Neural cell (in vitro differentiated cells): ENCODE measurements around the gene IL13RA1. TPM values are rescaled to one million over a fixed set of nuclear protein-coding genes. Genes with fewer than 3 reads are reported as not detected.

Experiments
- H2AFZ ChIP-seq: fragments of 200-600, 300-800 bp; sonication (generic), shearing (Covaris generic); 2 replicates; pipeline ENCODE4 v1.6.0; 2014; ENCODE audit warnings: low read depth, mild to moderate bottlenecking, antibody characterized with exemption, low read length, moderate library complexity
- H3F3A ChIP-seq: fragments of 200-600 bp; shearing (Covaris generic); 2 replicates; pipeline ENCODE4 v1.6.1; 2016; ENCODE audit warnings: mild to moderate bottlenecking, moderate library complexity, mixed read lengths, antibody characterized with exemption, low read length; ENCODE audit not compliant: insufficient read depth, poor library complexity, severe bottlenecking
- H3K27ac ChIP-seq: fragments of 200-600, 300-800 bp; sonication (generic), shearing (Covaris generic); 2 replicates; pipeline ENCODE4 v1.5.1; 2014; ENCODE audit warnings: mild to moderate bottlenecking, low read length, moderate library complexity
- H3K27me3 ChIP-seq: fragments of 300-800, 200-600 bp; sonication (generic), shearing (Covaris generic); 2 replicates; pipeline ENCODE4 v1.6.0; 2014; ENCODE audit warnings: mild to moderate bottlenecking, low read depth, low read length, moderate library complexity; ENCODE audit not compliant: insufficient read depth
- H3K36me3 ChIP-seq: fragments of 300-800, 200-600 bp; sonication (generic), shearing (Covaris generic); 2 replicates; pipeline ENCODE4 v1.5.1; 2014; ENCODE audit warnings: mild to moderate bottlenecking, antibody characterized with exemption, low read length, moderate library complexity; ENCODE audit not compliant: insufficient read depth
- H3K4me2 ChIP-seq: fragments of 300-800, 200-600 bp; sonication (generic), shearing (Covaris generic); 2 replicates; pipeline ENCODE4 v1.6.0; 2014; ENCODE audit warnings: mild to moderate bottlenecking, low read length
- H3K4me3 ChIP-seq: fragments of 300-800, 200-600 bp; sonication (generic), shearing (Covaris generic); 2 replicates; pipeline ENCODE4 v1.5.1; 2014; ENCODE audit warnings: mild to moderate bottlenecking, low read length, moderate library complexity
- H3K79me2 ChIP-seq: fragments of 200-600 bp; shearing (Covaris generic); replicated peaks from 2 replicates; pipeline ENCODE4 v1.6.0; 2014; ENCODE audit warnings: mild to moderate bottlenecking, low read length, moderate library complexity; ENCODE audit not compliant: insufficient read depth
- H3K9ac ChIP-seq: fragments of 300-800, 200-600 bp; sonication (generic), shearing (Covaris generic); 2 replicates; pipeline ENCODE4 v1.6.1; 2016; ENCODE audit warnings: mild to moderate bottlenecking, low read length, mixed read lengths
- H3K9me2 ChIP-seq: fragments of 200-600 bp; shearing (Covaris generic); 2 replicates; pipeline ENCODE4 v1.6.1; 2016; ENCODE audit warnings: mild to moderate bottlenecking, low read length, mixed read lengths; ENCODE audit not compliant: insufficient read depth
- H3K9me3 ChIP-seq: fragments of 200-600, 300-800 bp; sonication (generic), shearing (Covaris generic); 2 replicates; pipeline ENCODE4 v1.6.1; 2016; ENCODE audit warnings: mild to moderate bottlenecking, mixed run types, low read length, moderate library complexity, mixed read lengths
- H4K20me1 ChIP-seq: fragments of 200-600 bp; shearing (Covaris generic); 2 replicates; pipeline ENCODE4 v1.6.1; 2016; ENCODE audit warnings: mild to moderate bottlenecking, mixed run types; ENCODE audit not compliant: insufficient read depth
- EP300 ChIP-seq: fragments of 450-650 bp; conservative IDR thresholded peaks from 2 replicates; pipeline ENCODE4 v1.6.1; 2014; ENCODE audit warnings: antibody characterized with exemption, mild to moderate bottlenecking, moderate library complexity; ENCODE audit not compliant: poor library complexity, severe bottlenecking
- EZH2 ChIP-seq: fragments of 200-600, 300-800 bp; shearing (Covaris generic), sonication (generic); IDR thresholded peaks from 2 replicates; pipeline ENCODE4 v1.6.1; 2014; ENCODE audit warnings: antibody characterized with exemption, low read length, borderline replicate concordance, mild to moderate bottlenecking; ENCODE audit not compliant: insufficient read depth, poor library complexity, severe bottlenecking
- MXI1 ChIP-seq: fragments of 450-650 bp; conservative IDR thresholded peaks from 2 replicates; pipeline ENCODE4 v1.6.1; 2014; ENCODE audit warnings: antibody characterized with exemption, mild to moderate bottlenecking; ENCODE audit not compliant: poor library complexity, severe bottlenecking
- POLR2AphosphoS5 ChIP-seq: IDR thresholded peaks from 2 replicates; pipeline ENCODE4 v1.6.1; 2012
- RAD21 ChIP-seq: fragments of 450-650 bp; conservative IDR thresholded peaks from 2 replicates; pipeline ENCODE4 v1.6.1; 2014; ENCODE audit warnings: antibody characterized with exemption, mild to moderate bottlenecking, moderate library complexity
- SMC3 ChIP-seq: fragments of 450-650 bp; conservative IDR thresholded peaks from 2 replicates; pipeline ENCODE4 v1.6.1; 2014; ENCODE audit warnings: antibody characterized with exemption, mild to moderate bottlenecking, moderate library complexity; ENCODE audit not compliant: poor library complexity
- TAF1 ChIP-seq: IDR thresholded peaks from 2 replicates; pipeline ENCODE4 v1.6.1; 2012; ENCODE audit warnings: low read depth
- polyA plus RNA-seq: library from polyadenylated mRNA; depleted of rRNA; stranded (reverse); fragments of >200 nt; gene quantifications from 2 replicates; pipeline ENCODE4 v1.2.3, GENCODE V29; 2014
- TF ChIP-seq, protein P1 (sequence below): IDR thresholded peaks from 2 replicates; pipeline ENCODE4 v1.6.1; 2012; ENCODE audit warnings: borderline replicate concordance
- TF ChIP-seq, protein P2 (sequence below): fragments of 450-650 bp; IDR thresholded peaks from 2 replicates; pipeline ENCODE4 v1.5.1; 2014; ENCODE audit warnings: antibody characterized with exemption, mild to moderate bottlenecking, moderate library complexity; ENCODE audit not compliant: poor library complexity, severe bottlenecking

IL13RA1 gene
- polyA plus RNA-seq, 1 donor from 2014 or later, result 0.30 TPM

DNA sequence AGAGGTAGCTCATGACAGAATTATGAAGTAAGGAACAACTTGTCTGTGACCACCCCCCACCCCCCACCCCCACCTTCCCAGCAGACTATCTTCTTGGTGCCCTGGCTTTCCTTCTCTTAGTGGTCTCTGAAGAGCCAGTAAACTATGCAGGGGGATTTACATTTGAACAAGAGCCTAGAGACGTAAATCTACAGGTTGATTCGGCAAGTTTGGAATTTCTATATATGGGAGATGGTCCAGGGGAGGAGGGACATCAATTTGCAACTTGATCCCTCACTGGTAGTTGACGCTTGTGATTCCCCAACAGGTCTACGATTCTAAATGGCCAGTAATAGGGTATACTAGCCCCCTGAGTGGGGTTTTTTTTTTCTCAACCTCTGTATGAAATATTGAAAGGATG is 36.7 kb downstream of the IL13RA1 start:
- no peak overlapping the region for H3K4me3 ChIP-seq
- no peaks in the 10 kb centered on the region for H3K79me2 ChIP-seq
- H4K20me1 ChIP-seq, result no peaks in the 10 kb centered on the region
- H3K36me3 ChIP-seq, result no peaks in the 10 kb centered on the region
- no peak overlapping the region for H3K9ac ChIP-seq
- no peak overlapping the region for H3K4me2 ChIP-seq
- H3K27me3 ChIP-seq, result no peaks in the 10 kb centered on the region
- H3F3A ChIP-seq, result no peaks in the 10 kb centered on the region
- no peak overlapping the region for H2AFZ ChIP-seq
- H3K27ac ChIP-seq, result no peak overlapping the region
- H3K9me3 ChIP-seq, result no peaks in the 10 kb centered on the region
- H3K9me2 ChIP-seq, result no peaks in the 10 kb centered on the region
- TF ChIP-seq SMC3, result no peak
- TF ChIP-seq, protein P1, sequence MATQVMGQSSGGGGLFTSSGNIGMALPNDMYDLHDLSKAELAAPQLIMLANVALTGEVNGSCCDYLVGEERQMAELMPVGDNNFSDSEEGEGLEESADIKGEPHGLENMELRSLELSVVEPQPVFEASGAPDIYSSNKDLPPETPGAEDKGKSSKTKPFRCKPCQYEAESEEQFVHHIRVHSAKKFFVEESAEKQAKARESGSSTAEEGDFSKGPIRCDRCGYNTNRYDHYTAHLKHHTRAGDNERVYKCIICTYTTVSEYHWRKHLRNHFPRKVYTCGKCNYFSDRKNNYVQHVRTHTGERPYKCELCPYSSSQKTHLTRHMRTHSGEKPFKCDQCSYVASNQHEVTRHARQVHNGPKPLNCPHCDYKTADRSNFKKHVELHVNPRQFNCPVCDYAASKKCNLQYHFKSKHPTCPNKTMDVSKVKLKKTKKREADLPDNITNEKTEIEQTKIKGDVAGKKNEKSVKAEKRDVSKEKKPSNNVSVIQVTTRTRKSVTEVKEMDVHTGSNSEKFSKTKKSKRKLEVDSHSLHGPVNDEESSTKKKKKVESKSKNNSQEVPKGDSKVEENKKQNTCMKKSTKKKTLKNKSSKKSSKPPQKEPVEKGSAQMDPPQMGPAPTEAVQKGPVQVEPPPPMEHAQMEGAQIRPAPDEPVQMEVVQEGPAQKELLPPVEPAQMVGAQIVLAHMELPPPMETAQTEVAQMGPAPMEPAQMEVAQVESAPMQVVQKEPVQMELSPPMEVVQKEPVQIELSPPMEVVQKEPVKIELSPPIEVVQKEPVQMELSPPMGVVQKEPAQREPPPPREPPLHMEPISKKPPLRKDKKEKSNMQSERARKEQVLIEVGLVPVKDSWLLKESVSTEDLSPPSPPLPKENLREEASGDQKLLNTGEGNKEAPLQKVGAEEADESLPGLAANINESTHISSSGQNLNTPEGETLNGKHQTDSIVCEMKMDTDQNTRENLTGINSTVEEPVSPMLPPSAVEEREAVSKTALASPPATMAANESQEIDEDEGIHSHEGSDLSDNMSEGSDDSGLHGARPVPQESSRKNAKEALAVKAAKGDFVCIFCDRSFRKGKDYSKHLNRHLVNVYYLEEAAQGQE, result no peak
- no peak for TF ChIP-seq EP300
- TF ChIP-seq MXI1, result no peak
- no peak for TF ChIP-seq RAD21

- Histone ChIP-seq H3K4me2 (no peak overlapping the region), H3K36me3 (no peaks in the 10 kb centered on the region), H3K9ac (no peak overlapping the region), H2AFZ (no peak overlapping the region), H3K27ac (no peak overlapping the region), H3K4me3 (no peak overlapping the region), H3K79me2 (no peaks in the 10 kb centered on the region), H4K20me1 (no peaks in the 10 kb centered on the region), H3F3A (no peaks in the 10 kb centered on the region), H3K9me2 (no peaks in the 10 kb centered on the region), H3K27me3 (no peaks in the 10 kb centered on the region), H3K9me3 (no peaks in the 10 kb centered on the region)
- TF ChIP-seq MXI1, result no peak
- TF ChIP-seq TAF1, result no peak
- no peak for TF ChIP-seq RAD21
- TF ChIP-seq EZH2, result no peak
- TF ChIP-seq POLR2AphosphoS5, result no peak
- no peak for TF ChIP-seq SMC3
- TF ChIP-seq, protein P1, result no peak
- no peak for TF ChIP-seq EP300
- TF ChIP-seq, protein P2, sequence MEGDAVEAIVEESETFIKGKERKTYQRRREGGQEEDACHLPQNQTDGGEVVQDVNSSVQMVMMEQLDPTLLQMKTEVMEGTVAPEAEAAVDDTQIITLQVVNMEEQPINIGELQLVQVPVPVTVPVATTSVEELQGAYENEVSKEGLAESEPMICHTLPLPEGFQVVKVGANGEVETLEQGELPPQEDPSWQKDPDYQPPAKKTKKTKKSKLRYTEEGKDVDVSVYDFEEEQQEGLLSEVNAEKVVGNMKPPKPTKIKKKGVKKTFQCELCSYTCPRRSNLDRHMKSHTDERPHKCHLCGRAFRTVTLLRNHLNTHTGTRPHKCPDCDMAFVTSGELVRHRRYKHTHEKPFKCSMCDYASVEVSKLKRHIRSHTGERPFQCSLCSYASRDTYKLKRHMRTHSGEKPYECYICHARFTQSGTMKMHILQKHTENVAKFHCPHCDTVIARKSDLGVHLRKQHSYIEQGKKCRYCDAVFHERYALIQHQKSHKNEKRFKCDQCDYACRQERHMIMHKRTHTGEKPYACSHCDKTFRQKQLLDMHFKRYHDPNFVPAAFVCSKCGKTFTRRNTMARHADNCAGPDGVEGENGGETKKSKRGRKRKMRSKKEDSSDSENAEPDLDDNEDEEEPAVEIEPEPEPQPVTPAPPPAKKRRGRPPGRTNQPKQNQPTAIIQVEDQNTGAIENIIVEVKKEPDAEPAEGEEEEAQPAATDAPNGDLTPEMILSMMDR, result no peak
Observed at GRCh38 chrX:118770133-118770760, 42.8 kb downstream of the IL13RA1 start.
